ENCODE measurements around the gene FERMT2.

- TF ChIP-seq EZH2 (IDR thresholded peaks at IDR 0.05; ENCODE audit: insufficient read depth, low read length) (no peak), CTCF (IDR thresholded peaks at IDR 0.05; ENCODE audit: insufficient read depth, low read depth, low read length) (no peak)
Measured at GRCh38 chr14:52821805-52822250, 129.0 kb downstream of the FERMT2 start.
